ENCODE results near the gene LMO7. TPM values are rescaled to one million over a fixed set of nuclear protein-coding genes. Genes with fewer than 3 reads are reported as not detected.

Gene LMO7
- total and polyA plus RNA-seq, 2 experiments from 2014 or later: 47.2 to 105 TPM

DNA sequence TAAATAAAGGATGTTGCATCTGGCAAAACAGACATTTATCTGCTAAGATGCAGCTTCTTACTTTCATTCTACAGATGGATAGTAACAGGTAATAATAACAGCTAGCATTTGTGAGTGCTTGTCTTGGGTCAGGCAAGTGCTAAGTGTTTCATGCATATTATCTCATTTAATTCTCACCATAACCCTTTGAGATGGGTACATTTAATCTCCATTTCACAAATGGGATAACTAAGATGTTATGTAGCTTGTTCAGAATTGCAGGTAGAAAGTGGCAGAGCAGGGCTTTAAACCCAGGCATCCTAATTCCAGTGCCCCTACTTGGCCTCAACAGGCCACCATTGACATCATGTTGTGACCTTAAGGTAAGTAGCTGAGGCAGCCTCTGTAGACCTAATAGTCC, 69.8 kb downstream of the LMO7 start:
- no peak overlapping the region for H3K4me2 ChIP-seq
- H3K27me3 ChIP-seq: no peaks in the 10 kb centered on the region
- TF ChIP-seq EZH2 (IDR thresholded peaks at IDR 0.05; ENCODE audit: borderline replicate concordance) (no peak), EZH2phosphoT487 (IDR thresholded peaks at IDR 0.05; ENCODE audit: low read depth, severe bottlenecking, unreplicated experiment) (no peak), CTCF (IDR thresholded peaks at IDR 0.05; ENCODE audit: poor library complexity) (no peak)
- H3K79me2 ChIP-seq: no peaks in the 10 kb centered on the region
- H3K4me1 ChIP-seq (ENCODE audit: insufficient read depth): peaks cover 9% of the 10 kb centered on the region
- H3K36me3 ChIP-seq (replicated peaks; ENCODE audit: insufficient read depth, low read depth): no peaks in the 10 kb centered on the region
- H4K20me1 ChIP-seq (ENCODE audit: insufficient read depth, poor library complexity, severe bottlenecking): no peaks in the 10 kb centered on the region
- no peaks in the 10 kb centered on the region for H3K9me2 ChIP-seq (replicated peaks; ENCODE audit: insufficient read depth)
- no peaks in the 10 kb centered on the region for H3K9me3 ChIP-seq (ENCODE audit: low read depth)
- no peak for DNase-seq (ENCODE audit: low spot score)
- H3K4me3 ChIP-seq: no peak overlapping the region
- no peak overlapping the region for H2AFZ ChIP-seq
- peak overlapping the region; percentile 2 for H3K27ac ChIP-seq

DNA sequence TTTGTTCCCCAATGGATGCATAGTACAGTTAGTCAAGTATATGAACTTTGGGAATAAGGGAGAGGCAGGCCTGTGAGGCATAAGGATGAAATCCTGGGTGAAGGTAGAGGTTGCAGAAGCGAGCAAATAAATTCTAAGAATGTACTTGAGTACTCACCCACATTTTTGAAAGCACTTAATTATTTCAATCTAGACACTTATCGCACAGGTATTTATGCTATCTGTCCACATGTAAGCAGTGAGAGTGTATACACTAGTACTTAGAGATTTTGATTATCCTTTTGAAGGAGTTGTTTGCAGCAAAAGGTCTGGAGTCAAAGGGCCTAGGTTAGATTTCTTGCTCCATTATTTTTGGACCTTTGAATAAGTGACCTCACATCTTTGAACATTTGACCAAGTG, 77.7 kb downstream of the LMO7 start:
- Histone ChIP-seq H3K27me3 (no peaks in the 10 kb centered on the region), H3K9me3 (ENCODE audit: low read depth) (no peaks in the 10 kb centered on the region), H2AFZ (no peak overlapping the region), H3K79me2 (no peaks in the 10 kb centered on the region), H3K4me2 (no peak overlapping the region), H4K20me1 (ENCODE audit: insufficient read depth, poor library complexity, severe bottlenecking) (no peaks in the 10 kb centered on the region), H3K4me1 (ENCODE audit: insufficient read depth) (no peaks in the 10 kb centered on the region), H3K27ac (no peak overlapping the region), H3K36me3 (replicated peaks; ENCODE audit: insufficient read depth, low read depth) (no peaks in the 10 kb centered on the region), H3K4me3 (no peak overlapping the region), H3K9me2 (replicated peaks; ENCODE audit: insufficient read depth) (no peaks in the 10 kb centered on the region)
- TF ChIP-seq EZH2phosphoT487 (IDR thresholded peaks at IDR 0.05; ENCODE audit: low read depth, severe bottlenecking, unreplicated experiment) (no peak), EZH2 (IDR thresholded peaks at IDR 0.05; ENCODE audit: borderline replicate concordance) (no peak), CTCF (IDR thresholded peaks at IDR 0.05; ENCODE audit: poor library complexity) (no peak)
- 88% methylated on average over 2 of the region's 2 CpGs for WGBS (ENCODE audit: low lambda C conversion rate, missing lambda C conversion rate)
- DNase-seq (ENCODE audit: low spot score): no peak

GRCh38 chr13:75715601-75716523, 79.7 kb downstream of the LMO7 start:
- DNase-seq (ENCODE audit: low spot score): no peak
- H3K4me1 ChIP-seq (ENCODE audit: insufficient read depth): no peaks in the 10 kb centered on the region
- H3K9me3 ChIP-seq (ENCODE audit: low read depth): no peaks in the 10 kb centered on the region
- no peaks in the 10 kb centered on the region for H3K36me3 ChIP-seq (replicated peaks; ENCODE audit: insufficient read depth, low read depth)
- no peak overlapping the region for H3K4me2 ChIP-seq
- H3K9me2 ChIP-seq (replicated peaks; ENCODE audit: insufficient read depth): no peaks in the 10 kb centered on the region
- no peaks in the 10 kb centered on the region for H3K27me3 ChIP-seq
- WGBS (ENCODE audit: low lambda C conversion rate, missing lambda C conversion rate): 82% methylated on average over 6 of the region's 6 CpGs
- TF ChIP-seq EZH2 (IDR thresholded peaks at IDR 0.05; ENCODE audit: borderline replicate concordance) (no peak), CTCF (IDR thresholded peaks at IDR 0.05; ENCODE audit: poor library complexity) (no peak), EZH2phosphoT487 (IDR thresholded peaks at IDR 0.05; ENCODE audit: low read depth, severe bottlenecking, unreplicated experiment) (no peak)
- H3K79me2 ChIP-seq: no peaks in the 10 kb centered on the region
- no peak overlapping the region for H2AFZ ChIP-seq
- peak overlapping the region; percentile 19 for H3K27ac ChIP-seq
- H4K20me1 ChIP-seq (ENCODE audit: insufficient read depth, poor library complexity, severe bottlenecking): no peaks in the 10 kb centered on the region
- no peak overlapping the region for H3K4me3 ChIP-seq
